ENCODE data around the gene KIAA1217. TPM values are rescaled to one million over a fixed set of nuclear protein-coding genes. Genes with fewer than 3 reads are reported as not detected.

KIAA1217 gene
- total and polyA plus RNA-seq, 3 donors from 2014 or later, result 40.0 to 197 (median 134) TPM

- H3K9me3 ChIP-seq, result no peaks in the 10 kb centered on the region
- H3K27ac ChIP-seq, result no peak overlapping the region
- H3K4me3 ChIP-seq, result no peak overlapping the region
- intact Hi-C loops (cut with DNase I; ENCODE audit: low total_unique reads), result no loop called here
- 93% methylated on average over 9 of the region's 9 CpGs for WGBS, 2 donors
- DNase-seq, result no peak
- H3K4me1 ChIP-seq, result no peaks in the 10 kb centered on the region
- H3K36me3 ChIP-seq (ENCODE audit: low read depth, missing control alignments), result no peaks in the 10 kb centered on the region
- TF ChIP-seq POLR2A (IDR thresholded peaks at IDR 0.05) (no peak), CTCF (IDR thresholded peaks at IDR 0.05) (no peak)
- no peaks in the 10 kb centered on the region for H3K27me3 ChIP-seq
Measured at GRCh38 chr10:24570658-24571426, 361.9 kb downstream of the KIAA1217 start.

GRCh38 chr10:24571870-24572450, 363.0 kb downstream of the KIAA1217 start:
- H3K27me3 ChIP-seq, result no peaks in the 10 kb centered on the region
- H3K4me1 ChIP-seq, result no peaks in the 10 kb centered on the region
- H3K9me3 ChIP-seq, result no peaks in the 10 kb centered on the region
- H3K27ac ChIP-seq, result no peak overlapping the region
- intact Hi-C loops (cut with DNase I; ENCODE audit: low total_unique reads), result no loop called here
- H3K4me3 ChIP-seq, result no peak overlapping the region
- H3K36me3 ChIP-seq (ENCODE audit: low read depth, missing control alignments), result no peaks in the 10 kb centered on the region
- TF ChIP-seq CTCF (IDR thresholded peaks at IDR 0.05) (no peak), POLR2A (IDR thresholded peaks at IDR 0.05) (no peak)
- 84 to 86% methylated on average over 7 of the region's 7 CpGs for WGBS, 2 donors
- no peak for DNase-seq

GRCh38 chr10:24574161-24574560, 365.2 kb downstream of the KIAA1217 start:
- intact Hi-C loops (cut with DNase I; ENCODE audit: low total_unique reads), result no loop called here
- H3K4me3 ChIP-seq, result no peak overlapping the region
- H3K27ac ChIP-seq, result no peak overlapping the region
- H3K9me3 ChIP-seq, result no peaks in the 10 kb centered on the region
- 80 to 88% methylated on average over 9 of the region's 9 CpGs for WGBS, 2 donors
- no peaks in the 10 kb centered on the region for H3K4me1 ChIP-seq
- DNase-seq, result no peak
- H3K36me3 ChIP-seq (ENCODE audit: low read depth, missing control alignments), result no peaks in the 10 kb centered on the region
- H3K27me3 ChIP-seq, result no peaks in the 10 kb centered on the region
- no peak for TF ChIP-seq POLR2A (IDR thresholded peaks at IDR 0.05)
- no peak for TF ChIP-seq CTCF (IDR thresholded peaks at IDR 0.05)

GRCh38 chr10:24574578-24575155, 365.7 kb downstream of the KIAA1217 start:
- 68 to 78% methylated on average over 3 of the region's 3 CpGs for WGBS, 2 donors
- no peak for DNase-seq
- Histone ChIP-seq H3K4me1 (no peaks in the 10 kb centered on the region), H3K9me3 (no peaks in the 10 kb centered on the region), H3K27ac (no peak overlapping the region), H3K4me3 (no peak overlapping the region), H3K27me3 (no peaks in the 10 kb centered on the region), H3K36me3 (ENCODE audit: low read depth, missing control alignments) (no peaks in the 10 kb centered on the region)
- TF ChIP-seq CTCF (IDR thresholded peaks at IDR 0.05) (no peak), POLR2A (IDR thresholded peaks at IDR 0.05) (no peak)
- intact Hi-C loops (cut with DNase I; ENCODE audit: low total_unique reads), result no loop called here
